HepG2 (cell line): ENCODE results near the gene ZCCHC24.

Experiments
- CEBPZ ChIP-seq: IDR thresholded peaks from 2 replicates; pipeline ENCODE4 v1.6.1; 2012; ENCODE audit warnings: low read length, improper control_type of control experiment
- CTCF ChIP-seq: sonication (generic); formaldehyde crosslinking; IDR thresholded peaks from 2 replicates; pipeline ENCODE4 v1.5.0; 2020; ENCODE audit warnings: mild to moderate bottlenecking, missing genetic modification reagents, moderate library complexity
- FOXA1 ChIP-seq, 2 experiments: fragments of 450-650 bp in 1 of 2; sonication (generic) in 1 of 2; formaldehyde crosslinking in 1 of 2; IDR thresholded peaks; 2 replicates each; pipeline versions ENCODE4 v1.4.0 to v1.6.1; 2016 to 2020; ENCODE audit warnings: missing genetic modification reagents in 1 of 2
- NFATC3 ChIP-seq: sonication (generic); formaldehyde crosslinking; IDR thresholded peaks from 2 replicates; pipeline ENCODE4 v1.5.1; 2020; ENCODE audit warnings: mild to moderate bottlenecking, missing genetic modification reagents
- NFRKB ChIP-seq: fragments of 450-650 bp; IDR thresholded peaks from 2 replicates; pipeline ENCODE4 v1.6.1; 2017
- NFYB ChIP-seq: sonication (generic); formaldehyde crosslinking; IDR thresholded peaks from 2 replicates; pipeline ENCODE4 v1.4.0; 2020; ENCODE audit warnings: missing genetic modification reagents
- PAX8 ChIP-seq: sonication (generic); formaldehyde crosslinking; IDR thresholded peaks from 2 replicates; pipeline ENCODE4 v1.8.0; 2022; ENCODE audit warnings: mild to moderate bottlenecking, missing genetic modification reagents, borderline replicate concordance
- POLR2A ChIP-seq, 2 experiments: IDR thresholded peaks; 2 replicates each; pipeline ENCODE4 v1.6.1; 2011; ENCODE audit warnings: low read depth in 2 of 2, low read length in 2 of 2, mild to moderate bottlenecking in 1 of 2, moderate library complexity in 1 of 2; ENCODE audit not compliant: insufficient read depth in 1 of 2
- USF2 ChIP-seq, 2 experiments: sonication (generic) in 1 of 2; formaldehyde crosslinking in 1 of 2; IDR thresholded peaks; 2 replicates each; pipeline versions ENCODE4 v1.5.1 to v1.6.1; 2011 to 2020; ENCODE audit warnings: borderline replicate concordance in 1 of 2, low read depth in 1 of 2, low read length in 1 of 2, mild to moderate bottlenecking in 1 of 2, missing genetic modification reagents in 1 of 2, moderate library complexity in 1 of 2
- YY1 ChIP-seq: IDR thresholded peaks from 2 replicates; pipeline ENCODE4 v1.6.1; 2011; ENCODE audit warnings: low read length, low read depth, moderate library complexity, mild to moderate bottlenecking; ENCODE audit not compliant: insufficient read depth, insufficient replicate concordance
- ZNF354B ChIP-seq: sonication (generic); formaldehyde crosslinking; IDR thresholded peaks from 2 replicates; pipeline ENCODE4 v1.8.0; 2022; ENCODE audit warnings: mild to moderate bottlenecking, missing genetic modification reagents

GRCh38 chr10:79376078-79376628 is 69.3 kb downstream of the ZCCHC24 start:
- no peak for TF ChIP-seq FOXA1 (IDR thresholded peaks at IDR 0.05)
- TF ChIP-seq FOXA1 (CRISPR knock-in tag; IDR thresholded peaks at IDR 0.05), result no peak
- no peak for TF ChIP-seq YY1
- no peak for TF ChIP-seq CTCF (CRISPR knock-in tag)
- no peak for TF ChIP-seq CEBPZ
- no peak for TF ChIP-seq ZNF354B (CRISPR knock-in tag)
- no peak for TF ChIP-seq POLR2A (IDR thresholded peaks at IDR 0.05; ENCODE audit: insufficient read depth in 1 of 2, low read depth in 2 of 2, low read length in 2 of 2)
- TF ChIP-seq NFATC3, result no peak
- no peak for TF ChIP-seq USF2 (IDR thresholded peaks at IDR 0.05; ENCODE audit: low read depth, low read length)
- no peak for TF ChIP-seq USF2 (CRISPR knock-in tag; IDR thresholded peaks at IDR 0.05; ENCODE audit: borderline replicate concordance)
- no peak for TF ChIP-seq NFRKB
- TF ChIP-seq PAX8 (CRISPR knock-in tag), result no peak
- no peak for TF ChIP-seq NFYB (CRISPR knock-in tag)
